Measurements from ENCODE around the gene AGER.
"Not testable (repeated sequence)": the region's sequence is repeated elsewhere in the genome, so short reads cannot be mapped to it uniquely, and the experiment has no call there.

The AGER gene

DNA sequence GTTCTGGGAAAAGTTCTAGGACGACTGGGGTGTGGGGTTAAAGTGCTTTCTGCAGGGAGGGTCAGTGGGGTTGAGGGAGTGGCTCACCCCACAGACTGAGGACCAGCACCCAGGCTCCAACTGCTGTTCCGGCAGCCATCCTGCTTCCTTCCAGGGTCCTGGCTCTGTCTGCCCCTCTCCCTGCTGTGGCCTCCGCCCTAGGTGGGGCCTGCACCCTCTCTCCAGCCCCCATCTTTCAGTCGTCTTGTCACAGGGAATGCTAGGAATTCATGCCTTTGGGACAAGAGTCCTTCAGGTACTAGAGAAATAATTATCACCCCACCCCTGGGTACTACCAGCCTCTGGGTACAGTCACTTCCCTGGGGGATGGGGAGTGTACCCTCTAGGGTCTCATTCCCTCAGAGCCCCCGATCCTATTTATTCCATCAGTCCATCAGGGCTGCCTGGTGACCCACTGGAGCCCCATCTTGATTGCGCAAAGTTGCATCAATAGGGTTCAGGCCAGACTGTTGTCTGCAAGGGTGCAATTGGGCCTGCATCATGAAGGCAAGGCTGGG, at the start of gene AGER:
AGER (minus strand) TSS at position 170 of the 557 bp plus-strand sequence; CDS start at position 139, 31 bp downstream.
- DNase-seq (ENCODE audit: low read depth, low spot score) = no peak

DNA sequence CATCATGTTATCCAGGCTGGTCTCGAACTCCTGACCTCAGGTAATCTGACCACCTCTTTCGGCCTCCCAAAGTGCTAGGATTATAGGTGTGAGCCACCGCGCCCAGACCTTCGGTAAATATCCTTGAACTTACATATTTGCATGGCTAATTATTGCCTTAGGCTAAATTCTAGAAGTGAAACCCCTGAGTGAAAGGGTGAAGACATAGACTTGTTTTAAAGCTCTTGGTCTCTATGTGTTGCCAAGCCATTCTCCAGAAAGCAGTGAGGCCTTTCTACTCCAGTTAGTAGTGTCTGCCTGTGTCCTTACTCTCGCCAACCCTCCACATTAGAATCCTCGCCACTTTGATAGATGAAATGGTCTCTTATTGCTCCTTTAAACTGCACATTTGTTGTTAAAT, 42.4 kb upstream of the AGER start:
- no peak for DNase-seq (ENCODE audit: low read depth, low spot score)

DNA sequence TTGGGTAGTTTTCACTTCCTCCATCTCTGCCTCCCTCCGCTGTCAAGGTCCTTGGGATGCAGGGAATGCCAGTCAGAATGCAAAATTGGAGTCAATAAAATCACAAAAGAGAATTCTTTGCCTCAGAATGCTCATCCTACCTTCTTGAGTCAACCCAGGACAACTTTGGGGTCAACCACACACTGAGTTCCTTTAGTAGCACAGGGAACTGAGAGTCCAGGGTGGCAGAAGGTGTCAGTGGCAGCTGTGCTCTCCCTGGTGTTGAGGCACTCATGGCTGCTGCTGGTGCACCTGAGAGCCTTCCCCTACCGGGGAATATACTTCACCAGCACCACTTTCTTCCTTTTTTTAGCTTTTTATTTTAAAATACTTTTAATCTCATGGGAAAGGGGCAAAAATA, 40.6 kb upstream of the AGER start:
- no peak for DNase-seq (ENCODE audit: low read depth, low spot score)

GRCh38 chr6:32223258-32224235, 39.5 kb upstream of the AGER start, which contains the start of gene NOTCH4:
Gene NOTCH4 (minus strand): TSS chr6:32224067. CDS start chr6:32223928, 139 bp downstream.
- no peak for DNase-seq (ENCODE audit: low read depth, low spot score)

- DNase-seq (ENCODE audit: low read depth, low spot score) = no peak
Observed at GRCh38 chr6:32222333-32223230, 38.5 kb upstream of the AGER start.

DNA sequence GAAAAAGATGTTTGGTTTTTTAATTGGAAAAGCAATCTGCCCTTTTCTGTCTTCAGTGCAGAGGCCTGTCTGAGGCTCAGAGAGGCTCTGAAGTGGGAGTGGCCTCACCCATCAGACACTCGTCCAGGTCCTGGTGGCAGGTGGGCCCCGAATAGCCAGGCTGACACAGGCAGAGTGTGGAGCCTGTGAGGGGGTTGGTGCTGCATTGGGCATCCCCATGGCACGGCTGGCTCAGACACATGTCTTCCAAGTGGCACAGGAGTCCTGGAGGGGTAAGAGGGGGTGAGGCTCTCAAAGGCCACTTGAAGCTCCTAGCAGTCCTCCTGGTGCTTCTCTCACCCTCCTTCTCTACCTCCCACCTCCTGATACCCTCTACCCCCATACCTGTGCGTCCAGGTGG, 36.0 kb upstream of the AGER start:
- DNase-seq (ENCODE audit: low read depth, low spot score) = no peak

DNA sequence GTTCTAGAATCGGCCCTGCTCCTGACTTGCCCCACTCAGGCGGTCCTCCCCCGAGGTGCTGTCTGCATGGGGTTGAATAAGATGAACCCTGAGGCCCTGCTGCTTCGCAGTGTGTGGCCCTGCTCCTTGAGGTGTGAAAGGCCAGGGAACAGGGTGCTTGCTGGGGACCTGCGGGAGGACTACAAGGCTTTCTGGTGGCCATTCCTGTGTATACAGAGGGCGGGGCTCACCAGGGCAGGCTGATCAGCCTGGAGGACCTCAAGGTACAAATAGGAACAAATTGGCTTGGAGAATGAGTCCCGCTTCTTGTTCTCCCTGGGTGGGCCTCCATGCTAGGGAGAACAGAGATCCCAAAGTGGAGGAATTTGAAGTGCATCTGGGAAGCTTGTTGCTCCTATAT, 34.1 kb upstream of the AGER start:
- DNase-seq (ENCODE audit: low read depth, low spot score) = no peak

DNA sequence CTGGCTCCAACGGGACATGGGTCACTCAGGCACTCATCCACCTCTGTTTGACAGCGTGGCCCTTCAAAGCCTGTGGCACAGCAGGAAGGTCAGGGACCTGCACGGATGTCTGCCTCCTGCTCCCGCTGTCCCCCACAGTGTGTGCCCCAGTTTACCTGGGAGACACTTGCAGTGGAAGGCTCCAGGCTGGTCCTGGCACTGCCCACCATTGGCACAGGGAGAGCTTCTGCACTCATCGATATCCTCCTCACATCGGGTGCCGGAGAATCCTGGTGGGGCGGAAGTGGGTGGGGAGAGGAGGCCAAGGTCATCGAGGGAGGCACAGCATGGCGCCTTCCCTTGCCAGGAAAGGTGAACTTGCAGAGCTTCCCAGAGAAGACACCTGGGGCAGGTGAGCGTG, 32.9 kb upstream of the AGER start:
- no peak for DNase-seq (ENCODE audit: low read depth, low spot score)

DNA sequence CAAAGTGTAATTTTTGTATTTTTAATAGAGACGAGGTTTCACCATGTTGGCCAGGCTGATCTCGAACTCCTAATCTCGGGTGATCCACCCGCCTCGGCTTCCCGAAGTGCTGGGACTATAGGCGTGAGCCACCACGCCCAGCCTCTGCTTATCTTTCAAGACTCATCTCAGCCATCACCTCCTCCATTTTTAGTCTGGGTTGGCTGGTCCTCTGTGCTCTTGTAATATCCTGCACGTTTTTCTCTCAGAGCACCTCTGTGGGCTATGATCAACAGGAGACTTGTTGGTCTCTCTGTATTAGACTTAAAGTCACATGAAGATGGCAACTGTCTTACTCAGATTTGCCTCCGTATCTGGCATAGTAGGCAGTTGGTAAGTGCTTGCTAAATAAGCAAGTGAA, 32.2 kb upstream of the AGER start:
- DNase-seq (ENCODE audit: low read depth, low spot score) = no peak

DNA sequence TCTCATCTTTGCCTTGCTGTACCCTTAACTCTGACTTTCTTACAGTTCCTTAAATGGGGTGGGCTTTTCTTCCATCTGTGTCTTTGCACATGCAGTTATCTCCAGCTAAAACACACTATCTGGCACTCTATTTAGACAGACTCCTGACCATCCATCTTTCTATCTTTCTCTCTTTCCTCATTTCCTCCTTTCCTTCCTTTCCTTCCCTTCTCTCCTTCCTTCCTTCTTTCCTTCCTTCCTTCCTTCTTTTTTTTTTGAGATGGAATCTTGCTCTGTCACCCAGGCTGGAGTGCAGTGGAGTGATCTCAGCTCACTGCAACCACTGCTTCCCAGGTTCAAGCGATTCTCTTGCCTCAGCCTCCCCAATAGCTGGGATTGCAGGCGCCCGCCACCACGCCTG, 31.6 kb upstream of the AGER start:
- no peak for DNase-seq (ENCODE audit: low read depth, low spot score)

DNA sequence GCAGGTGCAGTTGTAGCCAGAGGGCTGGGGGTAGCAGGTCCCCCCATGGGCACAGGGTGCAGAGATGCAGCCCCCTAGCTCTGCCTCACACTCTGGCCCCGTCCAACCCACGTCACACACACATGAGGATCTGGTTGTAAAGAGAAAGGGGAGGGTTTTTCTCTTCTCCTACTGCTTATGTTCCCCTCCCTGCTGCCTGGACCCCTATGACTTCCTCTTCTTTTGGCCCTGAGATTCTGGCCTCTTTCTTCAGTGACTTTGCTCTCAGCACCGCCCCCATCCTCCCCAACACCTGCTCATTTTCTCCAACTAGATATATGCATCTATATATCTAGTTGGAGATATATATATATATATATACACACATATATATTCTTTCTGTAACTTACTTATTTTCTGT, 30.1 kb upstream of the AGER start:
- DNase-seq (ENCODE audit: low read depth, low spot score) = no peak

- DNase-seq (ENCODE audit: low read depth, low spot score) = no peak
Observed at GRCh38 chr6:32213649-32214048, 29.6 kb upstream of the AGER start.

DNA sequence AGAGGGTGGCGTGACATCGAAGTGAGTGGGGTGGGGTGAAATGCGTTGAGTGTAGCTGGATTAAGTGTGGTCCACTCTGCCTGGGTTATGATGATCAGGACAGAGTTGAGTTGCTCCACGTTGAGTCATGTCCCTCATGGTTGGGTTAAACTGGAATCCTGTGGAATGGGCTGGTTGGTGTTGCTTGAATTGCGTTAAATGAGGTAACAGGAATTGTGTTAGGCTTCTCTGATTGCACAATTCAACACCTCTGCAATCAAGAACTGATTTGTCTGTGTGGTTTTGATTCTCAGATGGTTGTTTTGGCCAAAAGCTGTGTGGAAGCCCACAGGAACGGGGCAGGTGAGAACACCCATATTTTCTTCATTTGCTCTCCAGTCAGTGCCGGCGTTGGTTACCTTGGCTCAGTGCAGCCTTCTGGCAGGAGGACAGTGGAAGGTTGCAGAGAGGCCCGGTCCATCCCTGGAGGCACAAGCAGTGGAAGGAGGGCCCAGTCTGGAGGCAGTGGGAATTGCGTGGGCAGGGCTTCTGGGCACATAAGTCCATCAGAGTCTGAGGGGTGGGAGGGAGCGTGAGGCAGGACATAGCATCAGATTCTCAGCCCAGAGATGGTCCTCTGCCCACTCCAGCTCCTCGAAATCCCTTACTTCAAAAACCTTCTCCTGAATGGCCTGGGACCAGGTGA, 28.2 kb upstream of the AGER start:
- no peak for DNase-seq (ENCODE audit: low read depth, low spot score)

- DNase-seq (ENCODE audit: low read depth, low spot score) = not testable (repeated sequence)
Observed at GRCh38 chr6:32211432-32211831, 27.4 kb upstream of the AGER start.

GRCh38 chr6:32210191-32210601, 26.1 kb upstream of the AGER start:
- DNase-seq (ENCODE audit: low read depth, low spot score) = no peak

GRCh38 chr6:32208996-32209395, 24.9 kb upstream of the AGER start:
- no peak for DNase-seq (ENCODE audit: low read depth, low spot score)

DNA sequence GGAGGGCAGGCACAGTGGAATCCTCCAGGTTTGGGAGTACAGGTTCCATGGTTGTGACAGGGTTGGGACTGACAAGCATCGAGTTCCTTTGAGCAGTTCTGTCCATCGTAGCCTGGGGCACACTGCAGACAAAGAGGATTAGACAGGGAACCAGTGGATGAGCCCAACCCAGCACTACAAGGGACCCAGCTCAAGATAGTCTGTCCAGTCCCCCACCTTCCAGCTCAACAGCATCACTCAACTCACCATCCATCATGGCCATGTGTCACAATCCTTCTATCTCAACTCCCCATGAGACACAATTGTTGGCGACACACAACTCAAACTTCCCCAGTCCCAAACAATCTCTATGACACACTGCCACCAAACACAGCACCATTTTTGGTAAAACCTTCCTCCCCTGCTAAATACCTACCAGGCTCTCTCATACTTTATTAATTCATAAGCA, 20.2 kb upstream of the AGER start:
- no peak for DNase-seq (ENCODE audit: low read depth, low spot score)

GRCh38 chr6:32203426-32204267, 19.6 kb upstream of the AGER start:
- no peak for DNase-seq (ENCODE audit: low read depth, low spot score)

DNA sequence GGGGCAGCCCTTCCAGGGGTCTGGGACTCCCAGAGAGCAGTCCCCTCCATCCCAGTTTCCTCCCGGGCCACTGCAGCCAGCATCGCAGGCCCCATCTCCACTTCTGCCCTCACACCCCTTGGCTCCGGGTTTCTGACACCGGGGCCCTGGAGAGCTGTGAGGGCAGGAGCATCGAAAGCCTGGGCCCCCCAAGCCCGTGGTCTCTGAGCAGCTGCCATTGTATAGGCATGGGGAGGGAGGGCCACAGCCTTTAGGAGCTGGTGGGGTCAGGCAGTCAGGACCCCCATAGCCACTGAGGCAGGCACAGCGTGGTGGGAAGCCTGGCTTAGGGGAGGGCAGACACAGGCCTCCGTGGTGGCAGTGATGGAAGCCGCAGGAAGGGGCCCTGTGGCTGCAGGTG, 18.1 kb upstream of the AGER start:
- no peak for DNase-seq (ENCODE audit: low read depth, low spot score)

- no peak for DNase-seq (ENCODE audit: low read depth, low spot score)
Observed at GRCh38 chr6:32200711-32201475, 16.8 kb upstream of the AGER start.

Measured in iPS DF 19.7 (cell line).